GM23338 (cell line): ENCODE data around the gene RAB11A. TPM values are rescaled to one million over a fixed set of nuclear protein-coding genes. Genes with fewer than 3 reads are reported as not detected.

ENCODE experiments used
- ATAC-seq: fragments of 200-7000 bp; cut with Tn5 transposase; 3 replicates; pipeline ENCODE4 v1.9.1; 2020
- DNase-seq: peaks from one replicate; pipeline ENCODE4 v3.0.0-alpha.2; 2015; ENCODE audit warnings: low spot score
- H2AFZ ChIP-seq: fragments of 200-600 bp; sonication (generic); 2 replicates; pipeline ENCODE4 v1.8.0; 2016; ENCODE audit warnings: antibody characterized with exemption, mild to moderate bottlenecking, moderate library complexity
- H3F3A ChIP-seq: fragments of 200-600 bp; sonication (generic); replicated peaks from 2 replicates; pipeline ENCODE4 v1.8.0; 2017; ENCODE audit warnings: antibody characterized with exemption, mixed run types, low read depth
- H3K27ac ChIP-seq: fragments of 200-600 bp; sonication (generic); 2 replicates; pipeline ENCODE4 v1.6.1; 2016; ENCODE audit warnings: low read depth
- H3K27me3 ChIP-seq: fragments of 200-600 bp; sonication (generic); 2 replicates; pipeline ENCODE4 v1.8.0; 2016; ENCODE audit warnings: mild to moderate bottlenecking, mixed run types, moderate library complexity; ENCODE audit not compliant: insufficient read depth
- H3K36me3 ChIP-seq: fragments of 200-600 bp; sonication (generic); 2 replicates; pipeline ENCODE4 v1.8.0; 2016; ENCODE audit warnings: mild to moderate bottlenecking; ENCODE audit not compliant: insufficient read depth
- H3K4me1 ChIP-seq: fragments of 200-600 bp; sonication (generic); 2 replicates; pipeline ENCODE4 v1.8.0; 2016; ENCODE audit warnings: mild to moderate bottlenecking, moderate library complexity; ENCODE audit not compliant: insufficient read depth
- H3K4me2 ChIP-seq: fragments of 200-600 bp; sonication (generic); 2 replicates; pipeline ENCODE4 v1.7.1; 2017; ENCODE audit warnings: mixed run types
- H3K4me3 ChIP-seq: fragments of 200-600 bp; sonication (generic); 2 replicates; pipeline ENCODE4 v1.6.1; 2016; ENCODE audit warnings: mixed run types
- H3K79me2 ChIP-seq: fragments of 200-600 bp; sonication (generic); replicated peaks from 2 replicates; pipeline ENCODE4 v1.8.0; 2017; ENCODE audit warnings: mild to moderate bottlenecking; ENCODE audit not compliant: insufficient read depth
- H3K9me2 ChIP-seq: fragments of 200-600 bp; sonication (generic); 2 replicates; pipeline ENCODE4 v1.8.0; 2017; ENCODE audit not compliant: insufficient read depth
- H4K20me1 ChIP-seq: fragments of 200-600 bp; sonication (generic); replicated peaks from 2 replicates; pipeline ENCODE4 v1.8.0; 2017; ENCODE audit warnings: mild to moderate bottlenecking; ENCODE audit not compliant: insufficient read depth
- H3K27ac Mint-ChIP-seq: 2 replicates; pipeline ENCODE4 v1.8.0; 2020; ENCODE audit warnings: inconsistent platforms, mild to moderate bottlenecking, moderate library complexity, mixed read lengths
- H3K27me3 Mint-ChIP-seq: 3 replicates; pipeline ENCODE4 v1.8.0; 2022; ENCODE audit warnings: low read depth, mild to moderate bottlenecking, moderate library complexity, mixed read lengths, inconsistent platforms; ENCODE audit not compliant: insufficient read depth, poor library complexity
- H3K36me3 Mint-ChIP-seq: 3 replicates; pipeline ENCODE4 v1.8.0; 2021; ENCODE audit warnings: low read depth, mild to moderate bottlenecking, inconsistent platforms, moderate library complexity, mixed read lengths
- H3K4me1 Mint-ChIP-seq: 3 replicates; pipeline ENCODE4 v1.8.0; 2020; ENCODE audit warnings: mild to moderate bottlenecking, inconsistent platforms, mixed read lengths
- H3K4me3 Mint-ChIP-seq: 3 replicates; pipeline ENCODE4 v1.8.0; 2021; ENCODE audit warnings: moderate library complexity, mild to moderate bottlenecking, inconsistent platforms, mixed read lengths
- H3K9me3 Mint-ChIP-seq: 3 replicates; pipeline ENCODE4 v1.8.0; 2020; ENCODE audit warnings: moderate library complexity, mild to moderate bottlenecking, inconsistent platforms, mixed read lengths
- CREB1 ChIP-seq: fragments of 250-450 bp; sonication (Bioruptor Pico); IDR thresholded peaks from 2 replicates; pipeline ENCODE4 v1.5.0; 2020; ENCODE audit warnings: low read depth, mild to moderate bottlenecking, moderate library complexity
- CTCF ChIP-seq, 2 experiments: fragments of 200-600 bp in 1 of 2; sonication (generic) in 1 of 2; conservative IDR thresholded peaks; 2 replicates each; pipeline versions ENCODE4 v1.5.1 to v1.6.1; 2016 to 2017; ENCODE audit warnings: antibody characterized with exemption in 2 of 2, low read depth in 2 of 2, mild to moderate bottlenecking in 2 of 2, moderate library complexity in 1 of 2
- ETS1 ChIP-seq: IDR thresholded peaks from 2 replicates; pipeline ENCODE4 v1.6.1; 2016; ENCODE audit warnings: antibody characterized with exemption
- JUNB ChIP-seq: IDR thresholded peaks from one replicate; pipeline ENCODE4 v1.6.1; 2016; ENCODE audit warnings: antibody characterized with exemption; ENCODE audit not compliant: unreplicated experiment
- NANOG ChIP-seq: IDR thresholded peaks from 2 replicates; pipeline ENCODE4 v1.6.1; 2016; ENCODE audit warnings: antibody characterized with exemption, borderline replicate concordance
- REST ChIP-seq: IDR thresholded peaks from one replicate; pipeline ENCODE4 v1.6.1; 2018; ENCODE audit warnings: antibody characterized with exemption; ENCODE audit not compliant: unreplicated experiment
- ZNF331 ChIP-seq: fragments of 250-450 bp; sonication (Bioruptor Pico); IDR thresholded peaks from 2 replicates; pipeline ENCODE4 v1.5.0; 2020; ENCODE audit warnings: low read depth, mild to moderate bottlenecking, moderate library complexity
- polyA plus RNA-seq: library from polyadenylated mRNA; unstranded; fragments of >200 nt; fragmentation: Nextera tagmentation; extraction: Ambion mirVana; gene quantifications from 2 replicates; pipeline ENCODE4 v1.2.1, GENCODE V29; 2016
- total RNA-seq: library from RNA; depleted of rRNA; stranded (reverse); fragments of >200 nt; shearing (Covaris generic); gene quantifications from 2 replicates; pipeline ENCODE4 v1.2.3, GENCODE V29; 2014

The RAB11A gene
- total and polyA plus RNA-seq, 2 experiments from 2014 or later, result 251 to 369 TPM

GRCh38 chr15:65900488-65900887, 31.2 kb downstream of the RAB11A start:
- H3K9me2 ChIP-seq, result no peaks in the 10 kb centered on the region
- ATAC-seq, result no peak
- no peaks in the 10 kb centered on the region for H3K27me3 ChIP-seq
- H3K27me3 Mint-ChIP-seq, result no peaks in the 10 kb centered on the region
- no peak for DNase-seq
- peaks cover 15% of the 10 kb centered on the region for H3K36me3 ChIP-seq
- no peaks in the 10 kb centered on the region; the same call in 1 of the 2 replicates for H3K4me1 ChIP-seq
- no peaks in the 10 kb centered on the region for H3F3A ChIP-seq
- no peak overlapping the region; the same call in 1 of the 2 replicates for H3K27ac ChIP-seq
- no peak overlapping the region for H2AFZ ChIP-seq
- H3K36me3 Mint-ChIP-seq, result peaks cover 15% of the 10 kb centered on the region; the same call in 2 of the 3 replicates
- no peak overlapping the region for H3K4me3 Mint-ChIP-seq
- H3K79me2 ChIP-seq, result no peaks in the 10 kb centered on the region
- H3K4me2 ChIP-seq, result no peak overlapping the region
- TF ChIP-seq JUNB (no peak), NANOG (no peak), CREB1 (CRISPR knock-in tag) (no peak), REST (no peak), ZNF331 (CRISPR knock-in tag) (no peak), CTCF (conservative IDR thresholded peaks at IDR 0.05; ENCODE audit: low read depth in 2 of 2) (no peak), ETS1 (no peak)
- H3K27ac Mint-ChIP-seq, result no peak overlapping the region
- peaks cover 18% of the 10 kb centered on the region for H4K20me1 ChIP-seq
- no peak overlapping the region for H3K4me3 ChIP-seq
- no peaks in the 10 kb centered on the region for H3K9me3 Mint-ChIP-seq
- H3K4me1 Mint-ChIP-seq, result peaks cover 27% of the 10 kb centered on the region

GRCh38 chr15:65901336-65901735, 32.0 kb downstream of the RAB11A start:
- peaks cover 15% of the 10 kb centered on the region for H3K36me3 ChIP-seq
- Mint-ChIP-seq H3K4me1 (peaks cover 35% of the 10 kb centered on the region), H3K27ac (no peak overlapping the region), H3K4me3 (no peak overlapping the region), H3K27me3 (no peaks in the 10 kb centered on the region), H3K36me3 (peaks cover 15% of the 10 kb centered on the region; the same call in 2 of the 3 replicates), H3K9me3 (no peaks in the 10 kb centered on the region)
- H3K79me2 ChIP-seq, result no peaks in the 10 kb centered on the region
- no peaks in the 10 kb centered on the region for H3F3A ChIP-seq
- H4K20me1 ChIP-seq, result peaks cover 18% of the 10 kb centered on the region
- no peak overlapping the region for H2AFZ ChIP-seq
- no peaks in the 10 kb centered on the region for H3K9me2 ChIP-seq
- H3K27ac ChIP-seq, result no peak overlapping the region
- no peaks in the 10 kb centered on the region; the same call in 1 of the 2 replicates for H3K4me1 ChIP-seq
- H3K4me3 ChIP-seq, result no peak overlapping the region
- ATAC-seq (no peak), DNase-seq (no peak)
- H3K4me2 ChIP-seq, result no peak overlapping the region
- H3K27me3 ChIP-seq, result no peaks in the 10 kb centered on the region
- TF ChIP-seq NANOG, result no peak
